Stomach (tissue), 9 donors: ENCODE data around the gene TNRC6B. TPM values are rescaled to one million over a fixed set of nuclear protein-coding genes. Genes with fewer than 3 reads are reported as not detected.

ENCODE experiments used
- DNase-seq, 2 donors: peaks; one replicate each; pipeline versions ENCODE4 v3.0.0 to v3.0.0-alpha.2; 2013 to 2019
- H3K27ac ChIP-seq, 5 donors: fragments of 200-600 bp in 4 of 5; sonication (generic) in 4 of 5; one replicate each; pipeline ENCODE4 v1.5.1; 2013 to 2019; ENCODE audit warnings: mild to moderate bottlenecking in 1 of 5, moderate library complexity in 1 of 5
- H3K27me3 ChIP-seq, 3 donors: fragments of 200-600 bp; sonication (generic); one replicate each; pipeline ENCODE4 v1.5.1; 2017 to 2019; ENCODE audit warnings: mixed run types in 1 of 3
- H3K36me3 ChIP-seq, 4 donors: fragments of 200-600 bp; sonication (generic); 1 replicate in 3 of 4; 2 replicates in 1 of 4; pipeline ENCODE4 v1.5.1; 2016 to 2019
- H3K4me1 ChIP-seq, 4 donors: fragments of 200-600 bp; sonication (generic); one replicate each; pipeline ENCODE4 v1.5.1; 2016 to 2019
- H3K4me3 ChIP-seq, 4 donors: fragments of 200-600 bp; sonication (generic) in 3 of 4; one replicate each; pipeline ENCODE4 v1.5.1; 2016 to 2019; ENCODE audit warnings: mild to moderate bottlenecking in 1 of 4
- H3K9me3 ChIP-seq, 4 donors: fragments of 200-600 bp; sonication (generic); one replicate each; pipeline ENCODE4 v1.5.1; 2016 to 2019
- CTCF ChIP-seq, 7 experiments: fragments of 450-650 bp in 4 of 7; fragments of 200-600 bp in 3 of 7; sonication (generic) in 3 of 7; IDR thresholded peaks; one replicate each; pipeline ENCODE4 v1.5.1; 2016 to 2019; ENCODE audit warnings: antibody characterized with exemption in 7 of 7, control low read depth in 2 of 7, mild to moderate bottlenecking in 1 of 7
- EP300 ChIP-seq: sonication (generic); formaldehyde crosslinking; IDR thresholded peaks from one replicate; pipeline ENCODE4 v1.6.1; 2017; ENCODE audit warnings: antibody characterized with exemption
- POLR2A ChIP-seq, 4 donors: fragments of 450-650 bp; IDR thresholded peaks; one replicate each; pipeline ENCODE4 v1.6.1; 2016; ENCODE audit warnings: antibody characterized with exemption in 4 of 4, control low read depth in 2 of 4, mild to moderate bottlenecking in 1 of 4, moderate library complexity in 1 of 4
- POLR2AphosphoS5 ChIP-seq, 3 donors: sonication (generic); formaldehyde crosslinking; IDR thresholded peaks; one replicate each; pipeline ENCODE4 v1.6.1; 2016; ENCODE audit warnings: antibody characterized with exemption in 3 of 3
- WGBS, 5 donors: extraction: QIAGEN DNeasy Blood & Tissue Kit in 3 of 5; methylation state at CpG; one replicate each; pipeline versions ENCODE4 v1.1.5 to v1.1.7; 2013 to 2018; 5-methylcytosine and 5-hydroxymethylcytosine counted together
- intact Hi-C: fragments of 100-400 bp; cut with DNase I; formaldehyde crosslinking; loops from one replicate; pipeline ENCODE4 v1.15.1; 2023; ENCODE audit warnings: low total_unique reads
- polyA plus RNA-seq, 3 donors: library from polyadenylated mRNA; stranded (reverse); fragments of 200-250 nt; gene quantifications; one replicate each; pipeline ENCODE4 v1.2.3, GENCODE V29; 2013
- total RNA-seq, 5 donors: library from RNA; depleted of rRNA; stranded (reverse); fragments of >200 nt; gene quantifications; one replicate each; pipeline versions ENCODE4 v1.1.0 to v1.2.3, GENCODE V29; 2014 to 2016
- donor health status: healthy with polysubstance abuse.
- donor health status: Bipolar disorder and iron deficiency.
- donor health status: healthy.

TNRC6B gene
- total and polyA plus RNA-seq, 8 donors: 0.88 to 316 (median 18.0) TPM

GRCh38 chr22:40345271-40345670 is 167.5 kb downstream of the TNRC6B start:
- Histone ChIP-seq H3K36me3 (peaks cover 5 to 20% (median 15%) of the 10 kb centered on the region in 4 donors), H3K9me3 (no peaks in the 10 kb centered on the region), H3K27ac (peak overlapping the region in 3 of 5 donors; percentile 89 to 90 (median 89)), H3K4me1 (peaks cover 11 to 36% (median 31%) of the 10 kb centered on the region in 4 donors), H3K4me3 (peak overlapping the region; percentile 66 to 81 (median 78)), H3K27me3 (no peaks in the 10 kb centered on the region)
- no peak for DNase-seq
- intact Hi-C loops: no loop called here
- WGBS, 5 donors: 66 to 85% (median 72%) methylated on average over 6 of the region's 6 CpGs
- TF ChIP-seq POLR2A (IDR thresholded peaks at IDR 0.05): no peak
- no peak for TF ChIP-seq POLR2AphosphoS5 (IDR thresholded peaks at IDR 0.05)
- no peak for TF ChIP-seq EP300
- TF ChIP-seq CTCF (IDR thresholded peaks at IDR 0.05): no peak

GRCh38 chr22:40345815-40346184 is 168.1 kb downstream of the TNRC6B start:
- 0 to 1% (median 0%) methylated on average over 20 of the region's 20 CpGs for WGBS, 5 donors
- Histone ChIP-seq H3K4me1 (peaks cover 11 to 36% (median 31%) of the 10 kb centered on the region in 4 donors), H3K4me3 (peak overlapping the region; percentile 66 to 81 (median 78)), H3K27me3 (no peaks in the 10 kb centered on the region), H3K9me3 (no peaks in the 10 kb centered on the region), H3K27ac (peak overlapping the region; percentile 84 to 94 (median 89)), H3K36me3 (peaks cover 10 to 25% (median 20%) of the 10 kb centered on the region in 4 donors)
- no peak for TF ChIP-seq EP300
- TF ChIP-seq POLR2A (IDR thresholded peaks at IDR 0.05): no peak
- TF ChIP-seq CTCF (IDR thresholded peaks at IDR 0.05): no peak
- no peak for TF ChIP-seq POLR2AphosphoS5 (IDR thresholded peaks at IDR 0.05)
- intact Hi-C loops: no loop called here
- peak; percentile 49 to 72 for DNase-seq

- peaks cover 11 to 36% (median 31%) of the 10 kb centered on the region in 4 donors for H3K4me1 ChIP-seq
- TF ChIP-seq EP300 (no peak), POLR2A (IDR thresholded peaks at IDR 0.05) (no peak), CTCF (IDR thresholded peaks at IDR 0.05) (peak in 2 of 7 experiments; percentile 10 to 33), POLR2AphosphoS5 (IDR thresholded peaks at IDR 0.05) (peak; percentile 68 to 97 (median 87))
- H3K36me3 ChIP-seq: peaks cover 17 to 32% (median 27%) of the 10 kb centered on the region in 4 donors
- peak within 1 kb of the TSS; percentile 84 to 94 (median 89) for H3K27ac ChIP-seq
- no peaks in the 10 kb centered on the region for H3K9me3 ChIP-seq
- H3K4me3 ChIP-seq: peak within 1 kb of the TSS; percentile 66 to 81 (median 78)
- intact Hi-C loops: no loop called here
- no peaks in the 10 kb centered on the region for H3K27me3 ChIP-seq
- 0% methylated on average over 46 to 65 of the region's 65 CpGs for WGBS, 5 donors
- DNase-seq: peak; percentile 88 to 97
Observed at GRCh38 chr22:40346185-40347118, 168.7 kb downstream of the TNRC6B start, which contains the start of gene ADSL. TSS of gene ADSL (plus strand) at chr22:40346500. CDS start at chr22:40346559, 59 bp downstream.

- no peak for DNase-seq
- Histone ChIP-seq H3K9me3 (no peaks in the 10 kb centered on the region), H3K27ac (peak overlapping the region; percentile 84 to 94 (median 89)), H3K4me3 (peak overlapping the region; percentile 66 to 81 (median 78)), H3K36me3 (peaks cover 25 to 40% (median 35%) of the 10 kb centered on the region in 4 donors), H3K4me1 (peaks cover 11 to 37% (median 32%) of the 10 kb centered on the region in 4 donors), H3K27me3 (no peaks in the 10 kb centered on the region)
- TF ChIP-seq EP300 (no peak), POLR2AphosphoS5 (IDR thresholded peaks at IDR 0.05) (no peak), POLR2A (IDR thresholded peaks at IDR 0.05) (no peak), CTCF (IDR thresholded peaks at IDR 0.05) (no peak)
- intact Hi-C loops: no loop called here
- 7 to 14% (median 10%) methylated on average over 10 of the region's 10 CpGs for WGBS, 5 donors
Observed at GRCh38 chr22:40347300-40347699, 169.6 kb downstream of the TNRC6B start.
